ENCODE results near the gene HEXD. TPM values are rescaled to one million over a fixed set of nuclear protein-coding genes. Genes with fewer than 3 reads are reported as not detected.

HEXD gene
- total RNA-seq, 1 donor from 2014 or later: 82.8 TPM

DNA sequence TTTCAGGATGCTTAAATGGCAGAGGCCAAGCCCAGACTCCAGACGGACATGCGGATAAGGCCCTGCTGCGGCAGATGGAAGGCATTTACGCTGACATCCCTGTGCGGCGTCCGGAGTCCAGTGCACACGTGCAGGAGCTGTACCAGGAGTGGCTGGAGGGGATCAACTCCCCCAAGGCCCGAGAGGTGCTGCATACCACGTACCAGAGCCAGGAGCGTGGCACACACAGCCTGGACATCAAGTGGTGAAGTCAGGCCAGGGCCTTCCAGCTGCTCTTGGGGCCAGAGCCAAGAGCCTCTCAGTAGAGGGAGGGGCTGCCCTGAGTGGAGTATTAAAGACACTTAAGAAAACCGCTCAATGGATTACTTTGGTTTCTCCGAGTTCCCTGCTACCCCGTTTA lies 69.8 kb downstream of the HEXD start:
- Mint-ChIP-seq H3K36me3 (peaks cover 34% of the 10 kb centered on the region), H3K27me3 (ENCODE audit: low read depth) (no peaks in the 10 kb centered on the region), H3K27ac (no peak overlapping the region), H3K9me3 (no peaks in the 10 kb centered on the region), H3K4me3 (no peak overlapping the region), H3K4me1 (peaks cover 4% of the 10 kb centered on the region)
- TF ChIP-seq, protein P1, sequence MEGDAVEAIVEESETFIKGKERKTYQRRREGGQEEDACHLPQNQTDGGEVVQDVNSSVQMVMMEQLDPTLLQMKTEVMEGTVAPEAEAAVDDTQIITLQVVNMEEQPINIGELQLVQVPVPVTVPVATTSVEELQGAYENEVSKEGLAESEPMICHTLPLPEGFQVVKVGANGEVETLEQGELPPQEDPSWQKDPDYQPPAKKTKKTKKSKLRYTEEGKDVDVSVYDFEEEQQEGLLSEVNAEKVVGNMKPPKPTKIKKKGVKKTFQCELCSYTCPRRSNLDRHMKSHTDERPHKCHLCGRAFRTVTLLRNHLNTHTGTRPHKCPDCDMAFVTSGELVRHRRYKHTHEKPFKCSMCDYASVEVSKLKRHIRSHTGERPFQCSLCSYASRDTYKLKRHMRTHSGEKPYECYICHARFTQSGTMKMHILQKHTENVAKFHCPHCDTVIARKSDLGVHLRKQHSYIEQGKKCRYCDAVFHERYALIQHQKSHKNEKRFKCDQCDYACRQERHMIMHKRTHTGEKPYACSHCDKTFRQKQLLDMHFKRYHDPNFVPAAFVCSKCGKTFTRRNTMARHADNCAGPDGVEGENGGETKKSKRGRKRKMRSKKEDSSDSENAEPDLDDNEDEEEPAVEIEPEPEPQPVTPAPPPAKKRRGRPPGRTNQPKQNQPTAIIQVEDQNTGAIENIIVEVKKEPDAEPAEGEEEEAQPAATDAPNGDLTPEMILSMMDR (IDR thresholded peaks at IDR 0.05; ENCODE audit: unreplicated experiment): no peak
- no peak for DNase-seq (ENCODE audit: low spot score in 2 of 2, unreplicated experiment in 2 of 2)

DNA sequence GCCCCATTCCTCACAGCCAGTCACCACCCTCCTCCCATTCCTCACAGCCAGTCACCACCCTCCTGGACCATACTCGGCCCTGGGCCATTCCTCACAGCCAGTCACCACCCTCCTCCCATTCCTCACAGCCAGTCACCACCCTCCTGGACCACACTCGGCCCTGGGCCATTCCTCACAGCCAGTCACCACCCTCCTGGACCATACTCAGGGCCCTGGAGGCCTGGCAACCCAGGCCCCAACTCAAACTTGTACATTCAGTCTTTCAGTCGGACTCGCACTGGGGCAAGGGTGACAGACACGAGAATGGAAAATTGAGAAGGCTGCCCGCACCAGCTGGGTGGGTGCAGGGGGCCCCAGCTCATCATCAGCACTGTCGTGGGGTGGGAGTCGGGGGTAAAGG lies 71.0 kb downstream of the HEXD start:
- TF ChIP-seq, protein P1 (IDR thresholded peaks at IDR 0.05; ENCODE audit: unreplicated experiment): no peak
- Mint-ChIP-seq H3K27ac (peak overlapping the region; percentile 61), H3K27me3 (ENCODE audit: low read depth) (no peaks in the 10 kb centered on the region), H3K4me1 (peaks cover 7% of the 10 kb centered on the region), H3K36me3 (peaks cover 28% of the 10 kb centered on the region), H3K9me3 (no peaks in the 10 kb centered on the region), H3K4me3 (no peak overlapping the region)
- DNase-seq (ENCODE audit: low spot score in 2 of 2, unreplicated experiment in 2 of 2): no peak

DNA sequence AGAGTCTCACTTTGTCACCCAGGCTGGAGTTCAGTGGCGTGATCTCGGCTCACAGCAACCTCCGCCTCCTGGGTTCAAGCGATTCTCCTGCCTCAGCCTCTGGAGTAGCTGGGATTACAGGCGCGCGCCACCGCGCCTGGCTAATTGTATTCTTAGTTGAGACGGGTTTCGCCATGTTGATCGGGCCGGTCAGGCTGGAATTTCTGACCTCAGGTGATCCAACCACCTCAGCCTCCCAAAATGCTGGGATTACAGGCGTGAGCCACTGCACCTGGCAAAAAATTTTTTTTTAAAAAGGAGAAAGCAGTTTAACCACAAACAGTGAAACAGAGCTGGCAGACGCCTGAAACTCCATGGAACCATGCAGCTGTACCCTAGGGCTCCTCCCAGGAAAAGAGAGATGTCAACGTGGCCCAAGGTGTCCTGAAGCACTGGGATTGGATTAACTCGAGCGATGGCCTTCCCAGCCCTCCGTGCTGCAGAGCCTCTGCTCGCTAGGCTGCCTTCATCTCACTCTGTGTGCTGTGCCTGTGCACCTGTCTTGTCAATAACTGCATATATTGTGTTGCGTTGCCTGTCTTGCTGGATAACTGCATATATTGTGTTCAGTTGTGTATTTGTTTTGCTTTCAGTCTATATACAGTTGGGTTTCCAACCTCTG lies 71.8 kb downstream of the HEXD start:
- H3K4me3 Mint-ChIP-seq: no peak overlapping the region
- no peak overlapping the region for H3K27ac Mint-ChIP-seq
- H3K27me3 Mint-ChIP-seq (ENCODE audit: low read depth): no peaks in the 10 kb centered on the region
- TF ChIP-seq, protein P1 (IDR thresholded peaks at IDR 0.05; ENCODE audit: unreplicated experiment): no peak
- peaks cover 10% of the 10 kb centered on the region for H3K4me1 Mint-ChIP-seq
- peaks cover 23% of the 10 kb centered on the region for H3K36me3 Mint-ChIP-seq
- H3K9me3 Mint-ChIP-seq: no peaks in the 10 kb centered on the region
- DNase-seq (ENCODE audit: low spot score in 2 of 2, unreplicated experiment in 2 of 2): no peak

DNA sequence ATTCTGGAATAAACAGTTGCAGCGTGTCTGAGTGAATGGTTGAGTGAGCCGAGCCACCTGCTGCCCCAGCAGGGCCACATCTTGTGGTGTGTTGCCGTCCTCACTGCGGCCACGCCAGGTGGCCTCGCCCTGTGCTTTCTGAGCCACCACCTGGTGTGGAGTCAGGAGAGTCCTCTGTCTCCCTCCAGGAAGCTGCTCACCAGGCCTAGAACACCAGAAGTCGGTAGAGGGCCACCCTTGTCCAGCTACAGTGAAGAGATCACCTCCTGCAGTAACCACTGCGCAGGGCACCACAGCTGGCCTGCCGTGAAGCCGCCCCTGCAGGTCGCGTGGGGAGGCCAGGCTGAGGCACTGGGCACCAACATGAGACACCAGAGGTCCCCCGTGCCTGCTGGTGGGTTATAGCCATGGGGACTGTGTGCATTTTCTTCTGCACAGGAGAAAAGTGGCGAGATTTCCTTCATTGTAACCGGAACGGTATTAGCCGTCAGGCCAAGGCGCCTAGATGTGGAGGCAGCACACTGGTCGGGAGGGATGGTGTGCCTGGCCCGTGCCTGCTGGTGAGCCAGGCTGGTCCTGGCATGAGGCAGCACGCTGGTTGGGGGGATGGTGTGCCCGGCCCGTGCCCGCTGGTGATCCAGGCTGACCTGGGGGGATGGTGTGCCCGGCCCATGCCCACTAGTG lies 72.5 kb downstream of the HEXD start:
- no peaks in the 10 kb centered on the region for H3K27me3 Mint-ChIP-seq (ENCODE audit: low read depth)
- no peak overlapping the region for H3K4me3 Mint-ChIP-seq
- TF ChIP-seq, protein P1 (IDR thresholded peaks at IDR 0.05; ENCODE audit: unreplicated experiment): no peak
- H3K27ac Mint-ChIP-seq: no peak overlapping the region
- no peaks in the 10 kb centered on the region for H3K9me3 Mint-ChIP-seq
- DNase-seq (ENCODE audit: low spot score in 2 of 2, unreplicated experiment in 2 of 2): no peak
- H3K36me3 Mint-ChIP-seq: peaks cover 19% of the 10 kb centered on the region
- peaks cover 10% of the 10 kb centered on the region for H3K4me1 Mint-ChIP-seq

DNA sequence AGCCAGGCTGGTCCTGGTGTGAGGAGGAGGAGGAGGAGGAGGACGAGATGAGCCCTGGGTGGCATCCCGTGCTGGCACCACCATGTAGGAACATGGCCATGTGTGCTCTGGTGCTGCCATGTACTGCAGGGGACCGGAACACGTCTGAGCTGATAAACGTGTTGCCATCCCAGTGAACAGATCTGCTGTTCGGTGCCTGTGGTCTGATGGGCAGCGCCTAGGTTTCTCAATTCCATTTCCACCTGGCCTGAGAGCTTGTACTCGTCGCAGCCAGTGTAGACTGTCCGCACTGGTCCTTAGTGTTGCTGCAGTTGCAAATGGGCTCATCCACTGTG lies 73.0 kb downstream of the HEXD start:
- Mint-ChIP-seq H3K4me3 (no peak overlapping the region), H3K36me3 (peaks cover 14% of the 10 kb centered on the region), H3K27me3 (ENCODE audit: low read depth) (no peaks in the 10 kb centered on the region)

More for the DNA sequence above, 73.0 kb downstream of the HEXD start:
- no peak for DNase-seq (ENCODE audit: low spot score in 2 of 2, unreplicated experiment in 2 of 2)
- Mint-ChIP-seq H3K27ac (no peak overlapping the region), H3K4me1 (peaks cover 13% of the 10 kb centered on the region), H3K9me3 (no peaks in the 10 kb centered on the region)
- TF ChIP-seq, protein P1 (IDR thresholded peaks at IDR 0.05; ENCODE audit: unreplicated experiment): no peak

Data from mesothelial cell of epicardium (in vitro differentiated cells).